Measurements from ENCODE around the gene IQGAP3.

- no peak for TF ChIP-seq REST (IDR thresholded peaks at IDR 0.05)
- no peak for TF ChIP-seq CTCF (IDR thresholded peaks at IDR 0.05; ENCODE audit: low read depth, low read length, missing input control)
These were observed 42.4 kb downstream of the IQGAP3 start for GRCh38 chr1:156530006-156530405.

Measured in liver (tissue), 2 donors.